K562 (cell line): ENCODE measurements around the gene SLC30A7. TPM values are rescaled to one million over a fixed set of nuclear protein-coding genes. Genes with fewer than 3 reads are reported as not detected.
A peak's percentile ranks its signal among the peaks of the same experiment; 100 is the strongest.

Source experiments
- ATAC-seq: fragments of 200-7000 bp; cut with Tn5 transposase; 3 replicates; pipeline ENCODE4 v1.9.1; 2020; ENCODE audit warnings: moderate library complexity
- BruUV-seq: library from RNA; stranded (reverse); fragments of 400-500 nt; replicated peaks from 2 replicates; lab custom pipeline; 2021; lab: Mats Ljungman, UMichigan
- CTCF ChIA-PET: fragments of 300-600 bp; formaldehyde crosslinking; extraction: SDS; loops from one replicate; lab custom pipeline; 2021; ENCODE audit warnings: low intra/inter-chr PET ratio; lab: Yijun Ruan, JAX
- POLR2A ChIA-PET: fragments of 300-600, 350-650 bp; sonication (Branson Sonifier 250); formaldehyde crosslinking; extraction: SDS; loops from one replicate; lab custom pipeline; 2021; ENCODE audit warnings: antibody characterized with exemption, inconsistent platforms; lab: Yijun Ruan, JAX
- DNase-seq, 4 experiments: peaks; one replicate each; pipeline versions ENCODE4 v3.0.0 to v3.0.0-alpha.2; 2011 to 2018; ENCODE audit warnings: low spot score in 3 of 4, mixed read lengths in 3 of 4; ENCODE audit errors: extremely low read depth in 1 of 4
- FAIRE-seq: peaks from 2 replicates; lab custom pipeline; 2011; peaks lifted over from hg19 to GRCh38; lab: Jason Lieb, UNC
- H2AFZ ChIP-seq: 2 replicates; pipeline ENCODE4 v1.6.0; 2011; ENCODE audit warnings: low read depth, low read length, control low read depth, inconsistent platforms
- H3K27ac ChIP-seq: fragments of 200-600 bp; 3 replicates; pipeline ENCODE4 v1.8.0; 2011; ENCODE audit warnings: low read depth, mild to moderate bottlenecking, control low read depth, inconsistent platforms, low read length, moderate library complexity, mixed read lengths; ENCODE audit errors: extremely low read depth
- H3K27me3 ChIP-seq, 2 experiments: fragments of 300-600 bp in 1 of 2; 2 replicates in 1 of 2; 3 replicates in 1 of 2; pipeline versions ENCODE4 v1.6.0 to v1.8.0; 2011; ENCODE audit warnings: inconsistent platforms in 2 of 2, low read length in 2 of 2, mild to moderate bottlenecking in 1 of 2, mixed read lengths in 1 of 2, moderate library complexity in 1 of 2; ENCODE audit not compliant: control insufficient read depth in 2 of 2, insufficient read depth in 2 of 2
- H3K36me3 ChIP-seq: fragments of 300-600 bp; 3 replicates; pipeline ENCODE4 v1.8.0; 2011; ENCODE audit warnings: mild to moderate bottlenecking, low read length, inconsistent platforms; ENCODE audit not compliant: control insufficient read depth, insufficient read depth
- H3K4me1 ChIP-seq, 2 experiments: fragments of 200-600 bp in 1 of 2; replicated peaks in 1 of 2; 2 replicates in 1 of 2; 3 replicates in 1 of 2; pipeline versions ENCODE4 v1.5.1 to v1.8.0; 2011; ENCODE audit warnings: inconsistent platforms in 2 of 2, low read length in 2 of 2, mild to moderate bottlenecking in 1 of 2, mixed read lengths in 1 of 2, moderate library complexity in 1 of 2; ENCODE audit not compliant: control insufficient read depth in 2 of 2, insufficient read depth in 2 of 2
- H3K4me2 ChIP-seq: 2 replicates; pipeline ENCODE4 v1.6.1; 2011; ENCODE audit warnings: low read length, control low read depth, inconsistent platforms, mixed read lengths; ENCODE audit not compliant: insufficient read depth
- H3K4me3 ChIP-seq: fragments of 200-600 bp; sonication (generic), shearing (Covaris generic); 2 replicates; pipeline ENCODE4 v1.5.1; 2016; ENCODE audit warnings: control low read depth, inconsistent platforms
- H3K79me2 ChIP-seq: fragments of 200-600 bp; 3 replicates; pipeline ENCODE4 v1.8.0; 2011; ENCODE audit warnings: low read length, inconsistent platforms; ENCODE audit not compliant: control insufficient read depth, insufficient read depth
- H3K9ac ChIP-seq, 2 experiments: 2 replicates each; pipeline versions ENCODE4 v1.6.0 to v1.6.1; 2011; ENCODE audit warnings: low read depth in 2 of 2, low read length in 2 of 2, control low read depth in 1 of 2, inconsistent platforms in 1 of 2, mild to moderate bottlenecking in 1 of 2, mixed read lengths in 1 of 2; ENCODE audit not compliant: insufficient read depth in 1 of 2
- H3K9me1 ChIP-seq: one replicate; pipeline ENCODE4 v1.6.0; 2011; ENCODE audit warnings: inconsistent platforms, mild to moderate bottlenecking, low read length, moderate library complexity; ENCODE audit not compliant: control insufficient read depth, insufficient read depth
- H3K9me3 ChIP-seq: replicated peaks from 2 replicates; pipeline ENCODE4 v1.5.1; 2011; ENCODE audit warnings: low read depth, low read length, inconsistent platforms; ENCODE audit not compliant: control insufficient read depth, insufficient read depth
- H4K20me1 ChIP-seq: replicated peaks from 2 replicates; pipeline ENCODE4 v1.6.1; 2011; ENCODE audit warnings: low read length, inconsistent platforms, mixed read lengths; ENCODE audit not compliant: control insufficient read depth, insufficient read depth
- ARID1B ChIP-seq: fragments of 450-650 bp; IDR thresholded peaks from 2 replicates; pipeline ENCODE4 v1.6.1; 2016; ENCODE audit warnings: antibody characterized with exemption, mild to moderate bottlenecking, inconsistent platforms
- CC2D1A ChIP-seq: fragments of 450-650 bp; IDR thresholded peaks from 2 replicates; pipeline ENCODE4 v1.6.1; 2017; ENCODE audit warnings: mild to moderate bottlenecking
- TAF1 ChIP-seq: IDR thresholded peaks from 2 replicates; pipeline ENCODE4 v1.6.1; 2011; ENCODE audit warnings: mild to moderate bottlenecking, low read length, moderate library complexity; ENCODE audit not compliant: insufficient read depth, control insufficient read depth, severe bottlenecking; ENCODE audit errors: extremely low read depth
- ZC3H11A ChIP-seq: IDR thresholded peaks from 2 replicates; pipeline ENCODE4 v1.6.1; 2012; ENCODE audit warnings: low read depth, low read length, improper control_type of control experiment
- ZNF717 ChIP-seq: fragments of 250-450 bp; sonication (Bioruptor Pico); IDR thresholded peaks from 2 replicates; pipeline ENCODE4 v1.5.0; 2021
- WGBS: fragments of 100-300 bp; shearing (Covaris generic); methylation state at CpG from one replicate; pipeline ENCODE4 v1.1.6; 2016; ENCODE audit warnings: low coverage, mixed read lengths; ENCODE audit not compliant: insufficient coverage; ENCODE audit errors: missing lambda C conversion rate; 5-methylcytosine and 5-hydroxymethylcytosine counted together
- in situ Hi-C: fragments of 300-500 bp; cut with MboI; formaldehyde crosslinking; loops from 4 replicates; pipeline ENCODE4 v1.15.0; 2018; ENCODE audit warnings: inconsistent platforms, mixed read lengths
- intact Hi-C: fragments of 100-400 bp; cut with micrococcal nuclease; formaldehyde crosslinking; loops from 2 replicates; pipeline ENCODE4 v1.14.2; 2022
- polyA plus RNA-seq, 8 experiments: library from polyadenylated mRNA; depleted of rRNA in 4 of 8; stranded (reverse) in 5 of 8; unstranded in 3 of 8; fragments of >200 nt; fragmentation: Nextera tagmentation in 2 of 8; fragmentation: Illumina TruSeq in 1 of 8; extraction: Ambion mirVana in 2 of 8; extraction: Trizol in 1 of 8; gene quantifications; 2 replicates each; pipeline versions ENCODE4 v1.2.1 to v1.2.3, GENCODE V29; 2011 to 2014; ENCODE audit warnings: inconsistent platforms in 1 of 8, missing spikeins in 1 of 8
- total RNA-seq, 7 experiments: library from RNA; depleted of rRNA in 6 of 7; stranded (reverse); fragments of >200 nt in 6 of 7; fragmentation: Illumina TruSeq in 2 of 7; extraction: Trizol in 2 of 7; gene quantifications; 2 replicates each; pipeline versions ENCODE4 v1.2.1 to v1.2.3, GENCODE V29; 2011 to 2021; ENCODE audit warnings: low replicate concordance in 1 of 7
- TF ChIP-seq, protein P1 (sequence below): fragments of 450-650 bp; IDR thresholded peaks from 2 replicates; pipeline ENCODE4 v1.6.1; 2016; ENCODE audit warnings: mild to moderate bottlenecking

Gene SLC30A7
- total and polyA plus RNA-seq, 9 of the 15 experiments (the other 6 are each of a cell fraction or from before 2014, with no cell fraction given): 3.5 to 17.1 (median 7.2) TPM

DNA sequence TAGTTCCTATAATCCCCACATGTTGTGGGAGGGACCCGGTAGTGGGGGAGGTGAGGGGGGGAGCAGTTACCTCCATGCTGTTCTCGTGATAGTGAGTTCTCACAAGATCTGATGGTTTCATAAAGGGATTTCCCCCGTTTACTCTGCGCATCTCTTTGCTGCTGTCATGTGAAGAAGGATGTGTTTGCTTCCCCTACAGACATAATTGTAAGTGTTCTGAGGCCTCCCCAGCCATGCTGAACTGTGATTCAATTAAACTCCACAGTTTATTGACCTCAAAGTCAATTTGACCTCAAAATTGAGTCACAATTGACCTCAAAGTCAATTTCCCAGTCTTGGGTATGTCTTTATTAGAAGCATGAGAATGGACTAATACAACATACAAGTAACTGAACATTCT is 110.0 kb downstream of the SLC30A7 start:
- Histone ChIP-seq H2AFZ (no peak overlapping the region), H3K79me2 (no peaks in the 10 kb centered on the region)
- TF ChIP-seq CC2D1A (peak; percentile 73; the same call in 1 of the 2 replicates), ZC3H11A (no peak), ARID1B (no peak), TAF1 (no peak), ZNF717 (CRISPR knock-in tag) (no peak)
- TF ChIP-seq, protein P1, sequence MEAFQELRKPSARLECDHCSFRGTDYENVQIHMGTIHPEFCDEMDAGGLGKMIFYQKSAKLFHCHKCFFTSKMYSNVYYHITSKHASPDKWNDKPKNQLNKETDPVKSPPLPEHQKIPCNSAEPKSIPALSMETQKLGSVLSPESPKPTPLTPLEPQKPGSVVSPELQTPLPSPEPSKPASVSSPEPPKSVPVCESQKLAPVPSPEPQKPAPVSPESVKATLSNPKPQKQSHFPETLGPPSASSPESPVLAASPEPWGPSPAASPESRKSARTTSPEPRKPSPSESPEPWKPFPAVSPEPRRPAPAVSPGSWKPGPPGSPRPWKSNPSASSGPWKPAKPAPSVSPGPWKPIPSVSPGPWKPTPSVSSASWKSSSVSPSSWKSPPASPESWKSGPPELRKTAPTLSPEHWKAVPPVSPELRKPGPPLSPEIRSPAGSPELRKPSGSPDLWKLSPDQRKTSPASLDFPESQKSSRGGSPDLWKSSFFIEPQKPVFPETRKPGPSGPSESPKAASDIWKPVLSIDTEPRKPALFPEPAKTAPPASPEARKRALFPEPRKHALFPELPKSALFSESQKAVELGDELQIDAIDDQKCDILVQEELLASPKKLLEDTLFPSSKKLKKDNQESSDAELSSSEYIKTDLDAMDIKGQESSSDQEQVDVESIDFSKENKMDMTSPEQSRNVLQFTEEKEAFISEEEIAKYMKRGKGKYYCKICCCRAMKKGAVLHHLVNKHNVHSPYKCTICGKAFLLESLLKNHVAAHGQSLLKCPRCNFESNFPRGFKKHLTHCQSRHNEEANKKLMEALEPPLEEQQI: peak; percentile 69; the same call in 1 of the 2 replicates
- TF ChIP-seq, all 486 proteins: peak for 2
- ATAC-seq (no peak; the same call in 2 of the 3 replicates), DNase-seq (peak in 1 of 4 experiments; percentile 18), FAIRE-seq (no peak)
- no peak overlapping the region for H3K27ac ChIP-seq
- H3K4me3 ChIP-seq: no peak overlapping the region
- CTCF ChIA-PET: no interaction called here
- H3K36me3 ChIP-seq: peaks cover 72% of the 10 kb centered on the region
- peaks cover 0 to 13% of the 10 kb centered on the region in 2 experiments; a peak in 3 of 5 replicates for H3K4me1 ChIP-seq
- H3K9me1 ChIP-seq: no peaks in the 10 kb centered on the region
- H3K9ac ChIP-seq: no peak overlapping the region
- in situ Hi-C loops (no loop called here), intact Hi-C loops (no loop called here)
- H3K27me3 ChIP-seq: no peaks in the 10 kb centered on the region
- H3K4me2 ChIP-seq: no peak overlapping the region
- no peaks in the 10 kb centered on the region for H4K20me1 ChIP-seq
- POLR2A ChIA-PET: no interaction called here
- BruUV-seq: no TSS peak
- WGBS: 90% methylated on average over 4 of the region's 4 CpGs
- H3K9me3 ChIP-seq: no peaks in the 10 kb centered on the region
